IPS-18c (cell line): ENCODE measurements around the gene FGF22.
"Not testable (repeated sequence)": the region's sequence is repeated elsewhere in the genome, so short reads cannot be mapped to it uniquely, and the experiment has no call there.

Source experiments
- H3K4me3 ChIP-seq: 2 replicates; pipeline ENCODE4 v1.7.0; 2013; ENCODE audit warnings: low read depth, mild to moderate bottlenecking, low read length, moderate library complexity; ENCODE audit not compliant: insufficient read depth
- H3K9me3 ChIP-seq: one replicate; pipeline ENCODE4 v1.6.1; 2013; ENCODE audit warnings: mild to moderate bottlenecking, low read length, moderate library complexity; ENCODE audit not compliant: control insufficient read depth, insufficient read depth

FGF22 gene

DNA sequence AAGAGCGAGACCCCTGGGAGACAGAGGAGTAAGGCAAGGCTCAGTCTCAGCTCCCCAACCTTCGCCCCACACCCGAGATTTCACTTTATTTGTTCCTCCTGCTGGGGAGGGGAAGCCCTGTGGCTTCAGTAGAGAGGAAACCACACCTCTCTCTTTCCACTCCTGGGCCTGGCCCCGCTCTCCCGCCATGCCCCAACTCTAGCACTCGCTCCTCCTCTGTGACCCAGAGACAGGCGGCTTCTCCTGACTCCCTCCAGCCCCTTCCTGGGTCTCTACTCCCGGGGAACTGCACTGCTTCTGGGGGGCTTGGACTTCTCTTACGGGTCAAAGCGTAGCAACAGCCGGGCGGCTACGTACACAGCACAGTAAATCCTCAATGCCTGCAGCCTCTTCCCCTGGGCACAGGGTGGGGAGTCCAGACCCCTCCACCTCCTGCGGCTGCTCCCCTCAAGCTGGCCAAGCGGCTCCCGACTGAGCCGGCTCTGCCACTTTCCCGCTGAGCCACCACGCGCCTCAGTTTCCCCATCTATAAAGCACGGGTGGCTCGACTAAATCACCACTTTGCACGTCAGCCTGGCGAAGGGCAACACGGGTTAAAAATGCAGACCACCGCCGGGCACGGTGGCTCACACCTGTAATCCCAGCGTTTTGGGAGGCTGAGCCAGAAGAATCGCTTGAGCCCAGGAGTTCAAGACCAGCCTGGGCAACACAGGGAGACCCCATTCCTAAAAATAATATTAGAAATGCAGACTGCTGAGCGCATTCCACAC is 21.9 kb downstream of the FGF22 start:
- Histone ChIP-seq H3K4me3 (peak overlapping the region; percentile 84), H3K9me3 (no peaks in the 10 kb centered on the region)

DNA sequence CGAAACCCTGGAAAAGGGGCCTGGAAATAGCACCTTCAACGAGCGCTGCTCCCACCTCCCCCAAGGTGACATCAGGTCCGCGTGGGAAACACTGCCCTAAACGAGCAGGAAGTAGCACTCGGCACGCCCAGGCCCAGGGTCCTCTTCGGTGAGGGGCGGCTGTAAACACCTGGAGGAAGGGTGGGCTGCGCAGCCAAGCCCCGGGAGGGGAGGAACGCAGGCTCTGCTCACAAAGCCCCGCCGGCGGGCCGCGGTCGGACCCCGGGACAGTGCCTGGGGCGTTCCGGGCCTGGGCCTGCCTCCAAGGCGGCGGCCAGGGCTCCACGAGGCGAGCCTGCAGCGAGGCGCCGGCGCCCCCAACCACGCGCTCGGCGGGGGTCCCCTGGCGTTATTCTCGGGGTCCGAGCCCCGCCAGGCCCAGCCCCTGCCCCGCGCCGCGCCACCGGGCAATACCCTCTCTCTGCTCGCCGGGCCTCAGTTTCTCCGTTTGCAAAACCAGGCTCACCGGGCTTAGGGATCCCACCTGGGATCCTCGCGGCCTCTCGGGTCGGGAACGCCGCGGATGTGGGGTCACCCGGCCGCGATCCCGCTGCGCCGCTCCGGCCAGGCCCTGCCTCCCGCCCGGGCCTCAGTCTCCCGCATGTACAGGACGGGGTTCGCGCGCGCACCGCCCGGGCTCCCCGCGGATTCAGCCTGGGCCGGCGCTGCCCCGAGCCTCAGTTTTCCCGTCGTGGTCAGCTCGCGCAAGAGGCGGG is 22.7 kb downstream of the FGF22 start:
- H3K9me3 ChIP-seq: no peaks in the 10 kb centered on the region
- peak overlapping the region; percentile 84 for H3K4me3 ChIP-seq

DNA sequence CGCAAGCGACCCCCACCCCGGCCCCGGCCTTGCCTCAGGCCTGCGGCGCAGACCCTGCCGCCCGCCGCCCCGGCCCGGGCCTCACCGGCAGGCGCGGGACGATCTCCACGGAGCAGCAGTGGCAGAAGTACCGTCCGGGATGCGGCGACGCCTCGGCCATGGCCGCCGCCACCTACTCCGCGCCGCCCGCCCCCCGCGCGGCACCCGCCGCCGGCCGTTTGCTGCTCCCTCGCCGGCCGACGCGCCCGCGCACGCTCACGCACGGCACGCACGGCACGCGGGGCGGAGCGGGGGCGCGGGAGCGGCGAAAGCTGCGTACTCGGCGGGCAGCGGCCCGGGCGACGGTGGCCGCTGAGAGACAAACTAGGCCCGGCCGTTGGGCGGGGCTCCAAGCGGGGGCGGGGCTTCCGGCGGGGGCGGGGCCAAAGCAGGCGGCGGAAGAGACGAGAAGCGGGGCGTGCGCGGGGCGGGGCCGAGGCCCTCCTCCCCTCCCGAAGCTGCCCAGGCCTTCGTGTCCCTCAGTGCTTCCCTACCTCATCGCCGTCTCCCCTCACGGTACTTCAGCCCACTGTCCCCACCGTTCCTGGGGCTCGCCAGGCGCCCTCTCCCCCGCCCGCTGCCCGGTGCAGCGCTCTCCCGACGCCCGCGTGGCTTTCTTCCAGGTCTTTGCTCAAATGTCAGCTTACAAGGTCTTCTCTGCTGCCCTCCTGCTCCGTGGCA is 23.4 kb downstream of the FGF22 start, which contains the start of gene RNF126:
RNF126 (minus strand) TSS at position 253 of the 720 bp plus-strand sequence; CDS start at position 160, 93 bp downstream.
- peak within 1 kb of the TSS; percentile 84 for H3K4me3 ChIP-seq
- H3K9me3 ChIP-seq: no peaks in the 10 kb centered on the region

DNA sequence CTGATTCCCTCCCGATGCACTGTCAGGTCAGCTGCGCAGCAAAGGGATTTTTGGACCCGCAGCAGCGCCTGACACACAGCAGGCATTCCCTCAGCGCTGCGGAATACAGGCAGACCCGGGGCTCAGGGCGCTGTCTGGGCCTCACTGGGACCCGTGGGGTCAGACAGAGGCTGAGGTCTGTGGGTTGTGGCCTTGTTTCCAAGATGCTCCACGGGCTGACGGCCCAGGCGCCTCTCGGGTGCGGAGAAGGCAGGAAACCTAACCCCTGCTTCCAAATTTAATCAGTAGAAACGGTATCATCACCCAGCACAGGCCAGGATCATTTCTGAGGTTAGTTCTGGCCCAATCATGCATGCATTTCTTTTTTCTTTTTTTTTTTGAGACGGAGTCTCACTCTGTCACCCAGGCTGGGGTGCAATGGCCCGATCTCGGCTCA is 24.0 kb downstream of the FGF22 start:
- Histone ChIP-seq H3K9me3 (no peaks in the 10 kb centered on the region), H3K4me3 (peak overlapping the region; percentile 46)

DNA sequence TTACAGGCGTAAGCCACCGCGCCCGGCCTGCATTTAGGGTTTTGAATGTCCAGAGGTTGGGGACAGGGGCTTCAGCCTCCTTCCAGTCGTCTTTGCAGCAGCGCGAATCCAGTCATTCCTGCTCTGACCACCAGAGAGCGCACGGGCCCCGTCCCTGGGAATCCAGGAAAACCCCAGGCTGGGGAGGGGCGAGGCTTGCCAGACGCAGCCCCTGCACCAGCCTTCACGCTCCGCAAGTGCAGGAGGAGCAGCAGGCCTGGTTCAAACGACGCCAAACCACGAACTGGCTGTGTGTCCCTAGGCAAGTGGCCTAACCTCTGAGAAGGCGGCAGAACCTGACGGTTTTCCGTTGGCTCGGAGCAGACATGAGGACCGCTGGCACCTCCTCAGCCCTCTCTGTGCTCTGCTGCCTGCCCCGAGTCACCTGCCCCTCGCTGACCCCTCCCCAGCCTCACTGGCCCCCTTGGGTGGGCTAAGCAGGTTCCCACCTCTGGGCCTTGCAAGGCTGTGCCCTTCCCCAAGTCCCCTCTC is 25.3 kb downstream of the FGF22 start:
- H3K4me3 ChIP-seq: no peak overlapping the region
- H3K9me3 ChIP-seq: no peaks in the 10 kb centered on the region

DNA sequence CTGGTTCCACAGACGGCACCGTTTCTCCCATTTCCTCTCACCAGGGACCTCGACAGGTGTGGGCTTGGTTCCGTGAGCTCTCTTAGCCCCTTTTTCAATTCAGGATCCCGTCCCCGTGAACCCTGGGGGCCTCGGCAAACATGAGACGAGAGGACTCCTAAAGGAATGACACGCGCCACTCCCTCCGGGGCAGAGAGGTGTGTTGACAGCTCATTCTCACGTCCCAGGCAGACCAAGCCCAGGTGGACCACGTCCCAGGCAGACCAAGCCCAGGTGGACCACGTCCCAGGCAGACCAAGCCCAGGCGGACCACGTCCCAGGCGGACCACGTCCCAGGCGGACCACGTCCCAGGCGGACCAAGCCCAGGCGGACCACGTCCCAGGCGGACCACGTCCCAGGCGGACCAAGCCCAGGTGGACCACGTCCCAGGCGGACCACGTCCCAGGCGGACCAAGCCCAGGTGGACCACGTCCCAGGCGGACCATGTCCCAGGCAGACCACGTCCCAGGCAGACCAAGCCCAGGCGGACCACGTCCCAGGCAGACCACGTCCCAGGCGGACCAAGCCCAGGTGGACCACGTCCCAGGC is 27.4 kb downstream of the FGF22 start:
- H3K9me3 ChIP-seq, H3K4me3 ChIP-seq: not testable (repeated sequence)

DNA sequence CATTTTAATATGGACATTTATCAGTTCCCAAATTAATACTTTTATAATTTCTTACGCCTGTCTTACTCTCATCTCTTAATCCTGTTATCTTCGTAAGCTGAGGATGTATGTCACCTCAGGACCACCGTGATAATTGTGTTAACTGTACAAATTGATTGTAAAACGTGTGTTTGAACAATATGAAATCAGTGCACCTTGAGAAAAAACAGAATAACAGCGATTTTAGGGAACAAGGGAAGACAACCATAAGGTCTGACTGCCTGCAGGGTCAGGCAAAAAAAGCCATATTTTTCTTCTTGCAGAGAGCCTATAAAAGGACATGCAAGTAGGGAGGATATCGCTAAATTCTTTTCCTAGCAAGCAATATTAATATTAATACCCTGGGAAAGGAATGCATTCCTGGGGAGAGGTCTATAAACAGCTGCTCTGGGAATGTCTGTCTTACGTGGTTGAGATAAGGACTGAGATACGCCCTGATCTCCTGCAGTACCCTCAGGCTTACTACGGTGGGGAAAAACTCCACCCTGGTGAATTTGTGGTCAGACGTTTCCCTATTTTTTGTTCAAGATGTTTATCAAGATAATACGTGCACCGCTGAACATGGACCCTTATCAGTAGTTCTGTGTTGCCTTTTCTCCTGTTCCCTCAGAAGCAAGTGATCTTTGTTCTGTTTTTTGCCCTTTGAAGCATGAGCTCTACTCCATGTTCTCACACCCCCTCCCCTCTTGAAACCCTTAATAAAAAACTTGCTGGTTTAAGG is 29.2 kb downstream of the FGF22 start:
- H3K9me3 ChIP-seq, H3K4me3 ChIP-seq: not testable (repeated sequence)

DNA sequence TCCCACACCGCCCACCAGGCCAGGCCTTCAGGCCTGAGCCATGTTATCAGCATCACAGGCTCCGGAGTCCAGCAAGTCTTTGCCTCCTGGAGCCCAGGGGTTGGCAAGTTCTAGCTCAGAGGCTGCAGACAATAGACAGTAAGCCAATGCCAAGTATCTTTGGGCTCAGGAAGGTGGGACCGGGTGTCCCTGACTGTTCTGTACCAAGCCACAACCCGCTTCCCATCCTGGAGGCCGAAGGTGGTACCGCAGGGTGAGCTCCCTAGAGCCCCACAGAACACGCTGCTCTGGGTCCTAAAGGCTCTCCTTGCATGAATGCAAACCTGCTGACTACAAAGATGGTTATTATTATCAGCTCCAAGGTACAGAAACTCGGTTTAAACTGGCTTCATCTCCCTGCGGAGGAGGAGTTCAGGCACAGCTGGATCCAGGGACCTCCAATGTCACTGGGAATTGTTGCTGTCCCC is 31.0 kb downstream of the FGF22 start:
- Histone ChIP-seq H3K9me3 (no peaks in the 10 kb centered on the region), H3K4me3 (no peak overlapping the region)

DNA sequence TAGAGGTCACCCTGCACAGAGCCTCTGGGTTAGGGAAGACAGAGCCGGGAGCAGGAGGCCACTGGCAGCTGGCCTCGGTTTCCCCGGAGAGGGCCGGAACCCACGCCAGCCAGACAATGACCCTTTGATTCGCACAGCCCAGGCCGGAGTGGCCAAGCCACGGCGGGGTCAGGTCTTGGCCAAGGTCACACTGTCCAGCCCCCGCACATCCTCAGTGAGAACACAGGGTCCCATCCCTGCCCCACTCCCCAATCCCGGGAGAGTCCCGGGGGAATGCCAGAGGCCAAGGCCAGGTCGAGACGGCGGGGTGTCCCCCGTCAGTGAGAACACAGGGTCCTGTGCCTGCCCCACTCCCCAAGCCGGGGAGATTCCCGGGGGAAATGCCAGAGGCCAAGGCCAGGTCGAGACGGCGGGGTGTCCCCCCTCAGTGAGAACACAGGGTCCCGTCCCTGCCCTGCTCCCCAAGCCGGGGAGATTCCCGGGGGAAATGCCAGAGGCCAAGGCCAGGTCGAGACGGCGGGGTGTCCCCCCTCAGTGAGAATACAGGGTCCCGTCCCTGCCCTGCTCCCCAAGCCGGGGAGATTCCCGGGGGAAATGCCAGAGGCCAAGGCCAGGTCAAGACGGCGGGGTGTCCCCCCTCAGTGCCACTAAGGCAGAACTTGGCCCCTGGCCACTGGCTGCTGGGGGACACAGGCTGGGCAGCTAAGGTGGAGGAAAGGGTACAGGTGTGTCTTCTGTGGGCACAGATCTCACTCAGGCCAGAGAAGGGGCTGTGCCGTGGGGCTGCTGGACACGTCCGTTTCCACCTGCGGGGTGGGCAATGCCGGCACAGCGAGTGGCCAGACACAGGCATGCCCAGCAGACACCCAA is 34.8 kb downstream of the FGF22 start:
- no peak overlapping the region for H3K4me3 ChIP-seq
- H3K9me3 ChIP-seq: no peaks in the 10 kb centered on the region

DNA sequence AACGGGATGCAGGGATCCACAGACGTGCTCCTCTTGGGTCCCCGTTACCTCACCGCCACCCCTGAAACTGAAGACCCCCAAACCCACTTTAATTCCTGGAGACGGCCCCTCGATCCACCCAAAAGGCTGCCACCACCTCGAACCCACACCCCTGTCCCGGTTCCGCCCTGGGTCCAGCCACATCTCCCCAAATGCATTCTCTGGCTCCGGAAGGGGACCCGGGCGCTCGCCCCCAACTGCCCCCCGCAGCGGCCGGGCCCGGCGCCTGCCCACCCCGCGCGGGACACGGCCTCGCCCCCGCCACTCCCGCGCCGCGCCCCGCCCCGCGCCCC is 36.3 kb downstream of the FGF22 start:
- Histone ChIP-seq H3K4me3 (no peak overlapping the region), H3K9me3 (no peaks in the 10 kb centered on the region)

DNA sequence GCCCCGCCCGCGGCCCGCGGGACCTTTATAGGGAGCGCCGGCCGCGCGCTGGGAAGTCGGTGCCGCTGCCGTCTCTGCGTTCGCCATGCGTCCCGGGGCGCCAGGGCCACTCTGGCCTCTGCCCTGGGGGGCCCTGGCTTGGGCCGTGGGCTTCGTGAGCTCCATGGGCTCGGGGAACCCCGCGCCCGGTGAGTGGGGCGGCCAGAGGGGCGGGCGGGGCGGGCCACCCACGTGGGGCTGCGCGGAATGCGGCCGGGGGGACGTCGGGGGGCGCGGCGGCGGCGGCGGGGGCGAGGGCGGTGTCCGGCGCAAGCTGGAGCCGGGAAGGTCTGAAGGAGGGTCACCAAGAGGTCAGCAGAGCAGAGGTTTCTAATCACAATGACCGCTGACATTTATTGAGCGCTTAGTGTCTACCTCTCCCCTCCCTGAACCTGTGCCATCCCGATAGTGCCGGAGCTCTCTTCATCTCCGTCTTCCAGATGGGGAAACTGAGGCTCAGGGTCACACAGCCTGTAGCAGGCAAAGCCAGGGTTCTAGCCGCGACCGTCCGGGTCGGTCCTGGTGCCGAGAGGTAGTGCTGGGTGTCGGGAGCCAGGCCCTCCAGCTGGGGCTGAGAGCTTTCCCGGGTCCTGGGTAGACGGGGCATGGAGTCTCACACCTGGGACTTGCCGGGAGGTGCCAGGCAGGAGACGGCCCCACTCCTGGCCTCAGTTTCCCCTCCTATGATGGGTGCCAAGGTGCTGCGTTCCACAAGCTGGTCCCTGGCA is 36.8 kb downstream of the FGF22 start, which contains the start of gene FSTL3:
FSTL3 (plus strand) TSS at position 54 of the 767 bp plus-strand sequence; CDS start at position 86, 32 bp downstream.
- Histone ChIP-seq H3K4me3 (peak within 1 kb of the TSS; percentile 20; the same call in 1 of the 2 replicates), H3K9me3 (no peaks in the 10 kb centered on the region)

DNA sequence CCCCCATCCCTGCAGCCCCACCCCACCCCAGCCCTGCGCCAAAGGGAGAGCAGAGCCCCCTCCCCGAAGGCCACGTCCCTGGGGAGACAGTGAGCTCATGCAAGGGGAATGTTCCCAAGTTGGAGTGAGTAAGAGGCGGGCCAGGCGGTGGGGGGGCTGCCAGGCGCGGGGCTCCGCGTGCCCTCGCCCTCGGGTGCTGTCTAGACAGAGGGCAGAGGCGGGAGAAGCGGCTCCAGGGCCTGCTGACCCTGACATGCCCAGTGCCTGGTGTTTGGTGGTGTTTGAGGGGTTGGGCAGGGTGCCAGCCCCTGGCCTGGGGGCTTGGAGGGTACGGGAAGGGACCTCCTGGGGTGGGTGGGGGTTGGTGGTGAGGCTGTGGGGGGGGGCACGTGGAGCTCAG is 37.5 kb downstream of the FGF22 start:
- no peak overlapping the region for H3K4me3 ChIP-seq
- H3K9me3 ChIP-seq: no peaks in the 10 kb centered on the region

DNA sequence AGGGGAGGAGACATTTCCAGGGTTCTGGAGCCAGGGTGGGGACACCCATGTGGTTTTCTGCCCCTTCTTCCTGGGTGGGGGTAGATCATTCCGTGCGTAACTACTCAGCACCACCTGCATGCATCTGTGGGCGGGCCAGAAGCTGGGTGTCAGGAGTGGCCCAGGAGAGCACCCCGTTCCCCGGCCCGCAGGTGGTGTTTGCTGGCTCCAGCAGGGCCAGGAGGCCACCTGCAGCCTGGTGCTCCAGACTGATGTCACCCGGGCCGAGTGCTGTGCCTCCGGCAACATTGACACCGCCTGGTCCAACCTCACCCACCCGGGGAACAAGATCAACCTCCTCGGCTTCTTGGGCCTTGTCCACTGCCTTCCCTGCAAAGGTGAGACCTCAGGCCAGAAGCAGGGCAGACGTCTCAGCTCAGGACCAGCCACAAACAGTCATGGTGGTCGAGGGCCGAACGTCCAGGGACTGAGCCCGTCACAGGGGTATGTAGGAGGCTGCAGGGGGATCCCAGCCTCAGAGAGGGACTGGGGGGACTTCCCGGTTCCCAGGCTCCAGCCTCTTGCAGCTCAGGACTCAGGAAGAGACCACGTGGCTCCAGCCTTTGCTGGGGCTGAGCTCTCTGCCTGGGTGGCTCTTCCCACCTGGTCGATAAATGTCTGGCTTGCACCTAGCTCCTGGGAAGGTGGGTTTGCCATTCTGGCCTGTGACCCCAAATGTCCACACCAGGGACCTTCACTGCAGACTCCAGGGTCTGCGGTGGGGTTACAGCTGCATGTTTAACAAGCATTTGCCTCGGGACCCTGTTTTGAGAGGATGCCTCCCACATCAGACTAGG is 38.1 kb downstream of the FGF22 start:
- Histone ChIP-seq H3K4me3 (no peak overlapping the region), H3K9me3 (no peaks in the 10 kb centered on the region)

DNA sequence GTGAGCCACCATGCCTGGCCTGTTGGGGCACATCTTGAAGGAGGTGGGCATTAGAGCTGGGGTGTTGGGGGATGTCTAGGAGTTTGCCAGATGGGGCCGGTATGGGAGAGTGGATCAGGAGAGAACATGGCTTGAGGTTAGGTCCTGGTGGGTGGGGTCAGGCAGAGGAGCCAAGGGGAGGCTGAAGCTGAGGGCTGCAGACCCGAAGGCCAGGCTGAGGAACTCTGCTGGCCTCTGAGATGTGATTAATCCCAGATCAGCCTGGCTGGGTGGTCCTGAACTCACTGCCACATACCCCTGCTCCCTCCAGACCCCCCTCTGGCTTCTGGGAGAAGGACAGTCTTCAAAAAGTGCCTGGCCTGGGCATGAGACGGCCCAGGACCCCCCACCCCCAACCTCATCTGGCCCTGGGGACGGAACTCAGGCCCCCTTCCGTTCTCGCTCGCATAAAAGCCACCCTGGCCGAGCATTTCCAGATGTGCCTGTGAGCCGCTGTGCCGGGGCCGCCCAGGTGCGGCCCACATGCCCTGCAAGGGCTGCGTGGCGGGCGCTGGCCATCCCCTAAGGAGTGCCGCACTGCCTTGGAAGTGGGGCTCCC is 39.2 kb downstream of the FGF22 start:
- H3K9me3 ChIP-seq: no peaks in the 10 kb centered on the region

More for the DNA sequence above, 39.2 kb downstream of the FGF22 start:
- no peak overlapping the region for H3K4me3 ChIP-seq
